Dermis microvascular lymphatic vessel endothelial cell (primary cell): Measurements from ENCODE around the gene SEZ6L. TPM values are rescaled to one million over a fixed set of nuclear protein-coding genes. Genes with fewer than 3 reads are reported as not detected.

Experiments used
- DNase-seq, 2 donors: peaks; one replicate each; pipeline versions ENCODE4 v3.0.0 to v3.0.0-alpha.2; 2010; ENCODE audit warnings: low read depth in 2 of 2
- total RNA-seq: library from RNA; depleted of rRNA; stranded (reverse); fragments of >200 nt; gene quantifications from 2 replicates; pipeline ENCODE4 v1.2.1, GENCODE V29; 2014

Gene SEZ6L
- total RNA-seq, 1 donor from 2014 or later: not detected

DNA sequence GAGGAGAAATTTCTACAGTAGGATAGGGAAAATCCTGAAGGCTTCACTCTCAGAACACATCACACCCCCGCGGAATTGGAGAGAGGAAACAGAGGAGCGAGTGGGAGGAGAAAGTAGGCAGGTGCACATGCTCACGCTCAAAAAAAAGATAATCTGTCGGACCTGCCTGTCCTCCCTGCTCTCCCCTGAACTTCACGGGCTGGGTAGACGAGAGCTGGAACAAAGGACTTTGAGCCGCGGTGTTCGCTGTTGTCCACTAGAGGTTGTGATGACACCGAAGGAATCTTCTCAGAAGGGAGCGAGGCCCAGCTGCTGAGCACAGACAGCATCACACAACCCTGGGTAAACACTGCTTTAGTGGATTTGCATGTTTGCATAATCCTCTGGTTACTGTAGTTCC lies 5.0 kb downstream of the SEZ6L start:
- no peak for DNase-seq

- no peak for DNase-seq
These were observed 13.5 kb downstream of the SEZ6L start for GRCh38 chr22:26182723-26183122.

DNA sequence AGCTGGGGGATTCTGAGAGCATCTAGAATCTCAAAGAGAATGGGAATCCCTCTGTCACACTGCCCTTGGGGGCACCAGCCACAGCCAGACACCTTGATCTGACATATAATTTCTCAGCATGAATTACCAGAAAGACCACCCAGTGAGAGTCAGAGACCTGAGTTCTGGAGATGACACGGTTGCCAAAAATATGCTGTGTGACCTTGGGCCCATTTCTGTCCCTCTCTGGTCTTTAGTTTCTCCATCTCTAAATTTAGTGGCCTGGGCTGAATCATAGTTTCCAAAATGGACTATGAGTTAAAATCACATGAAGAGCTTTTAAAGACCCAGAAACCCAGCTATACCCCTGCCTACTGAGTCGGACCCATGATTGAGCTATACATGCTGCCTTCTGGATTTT lies 15.9 kb downstream of the SEZ6L start:
- DNase-seq: no peak

DNA sequence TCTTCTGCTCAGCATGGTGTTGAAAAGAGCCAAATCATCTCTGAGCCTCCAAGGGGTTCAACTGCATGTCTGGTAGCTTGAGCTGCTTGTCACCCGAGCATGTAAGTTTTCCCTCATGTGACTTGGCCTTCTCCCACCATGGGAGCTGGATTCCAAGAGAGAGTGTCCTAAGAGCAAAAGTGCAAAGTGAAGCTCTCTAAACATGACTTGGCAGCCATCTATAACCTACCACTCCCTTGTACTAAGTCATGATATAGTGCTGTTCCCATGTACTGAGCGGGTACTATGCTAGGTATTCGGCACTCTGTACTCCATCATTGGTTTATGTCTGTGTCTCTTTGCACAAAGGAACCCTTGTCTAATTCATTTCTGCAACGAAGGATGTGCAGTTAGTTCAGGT lies 19.1 kb downstream of the SEZ6L start:
- no peak for DNase-seq

GRCh38 chr22:26194313-26194712 lies 25.1 kb downstream of the SEZ6L start:
- no peak for DNase-seq

DNA sequence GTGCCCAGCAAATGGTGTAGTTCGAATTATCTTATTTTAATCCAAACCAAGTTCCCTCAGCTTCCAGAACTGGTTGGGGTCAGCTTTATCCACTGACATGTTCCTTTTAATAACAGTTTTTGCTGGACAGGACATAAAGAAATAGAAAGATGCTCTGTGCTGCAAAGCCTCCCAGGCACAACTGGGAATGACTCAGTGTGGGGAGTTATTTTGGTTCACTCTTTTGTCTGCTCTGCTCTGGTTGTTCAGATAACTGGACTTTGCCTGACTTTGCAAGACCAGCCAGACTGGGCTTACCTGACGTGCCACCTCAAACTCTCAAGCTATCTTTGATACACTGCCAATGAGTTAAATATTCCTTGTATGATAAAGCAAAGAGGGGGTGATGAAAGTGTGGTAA lies 25.6 kb downstream of the SEZ6L start:
- no peak for DNase-seq

DNA sequence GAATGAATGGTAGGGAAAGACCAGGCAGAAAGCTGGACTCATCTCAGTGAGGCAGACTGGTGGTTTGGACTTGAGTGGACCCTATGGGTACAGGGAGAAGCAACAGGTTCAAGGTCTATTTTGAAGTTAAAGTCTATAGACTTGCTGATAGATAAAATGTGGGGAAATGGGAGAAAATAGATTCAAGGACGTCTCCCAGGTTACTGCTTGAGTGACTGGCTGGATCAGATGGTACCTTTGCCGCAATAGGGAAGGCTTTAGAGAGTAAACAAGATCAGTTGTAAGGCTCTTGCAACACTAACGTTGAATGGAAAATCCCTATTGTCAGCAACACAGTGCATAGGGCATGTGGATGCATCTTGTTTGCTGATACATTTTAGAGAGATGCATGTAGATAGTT lies 27.4 kb downstream of the SEZ6L start:
- no peak for DNase-seq

DNA sequence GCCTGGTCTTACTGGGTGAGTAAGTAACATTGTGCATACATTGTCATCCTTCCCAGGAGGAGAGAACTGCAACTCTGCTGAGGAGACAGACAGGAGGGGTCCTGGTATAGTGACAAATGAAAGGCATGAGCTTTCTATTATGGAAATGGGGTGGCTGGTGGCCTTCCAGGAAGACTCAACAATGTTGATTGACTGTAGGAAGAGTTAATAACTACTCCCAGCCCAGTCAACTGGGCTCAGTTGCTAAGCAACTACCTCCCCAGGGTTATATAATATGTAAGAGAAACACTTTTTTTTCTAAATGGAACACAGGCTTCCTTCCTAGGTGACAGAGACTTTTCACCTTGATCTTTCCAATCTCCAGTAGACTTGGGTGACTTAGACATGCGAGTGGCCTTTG lies 28.2 kb downstream of the SEZ6L start:
- no peak for DNase-seq

GRCh38 chr22:26199665-26200064 lies 30.4 kb downstream of the SEZ6L start:
- no peak for DNase-seq

- DNase-seq: no peak
These were observed 33.1 kb downstream of the SEZ6L start for GRCh38 chr22:26202280-26202924.

GRCh38 chr22:26205494-26205893 lies 36.2 kb downstream of the SEZ6L start:
- DNase-seq: no peak

DNA sequence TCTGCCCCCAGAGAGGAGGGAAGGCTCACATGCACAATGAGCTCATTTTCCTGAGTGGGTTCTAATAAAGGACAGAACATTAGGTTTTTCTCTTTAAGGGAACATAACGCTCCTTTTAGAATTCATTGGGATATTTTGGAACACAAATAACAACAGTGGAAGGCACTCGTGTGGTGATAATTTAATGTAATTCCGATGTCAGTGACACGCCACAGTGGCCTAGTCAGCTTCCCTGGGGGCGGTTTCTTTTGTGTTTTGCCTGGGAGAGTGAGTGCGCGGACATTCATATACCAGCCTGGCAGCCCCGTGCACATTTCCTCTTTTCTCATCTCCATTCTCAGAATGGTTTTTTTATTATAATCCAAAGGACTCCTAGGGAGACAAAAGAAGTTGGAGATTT lies 41.1 kb downstream of the SEZ6L start:
- DNase-seq: no peak

GRCh38 chr22:26213826-26214225 lies 44.6 kb downstream of the SEZ6L start:
- DNase-seq: no peak

DNA sequence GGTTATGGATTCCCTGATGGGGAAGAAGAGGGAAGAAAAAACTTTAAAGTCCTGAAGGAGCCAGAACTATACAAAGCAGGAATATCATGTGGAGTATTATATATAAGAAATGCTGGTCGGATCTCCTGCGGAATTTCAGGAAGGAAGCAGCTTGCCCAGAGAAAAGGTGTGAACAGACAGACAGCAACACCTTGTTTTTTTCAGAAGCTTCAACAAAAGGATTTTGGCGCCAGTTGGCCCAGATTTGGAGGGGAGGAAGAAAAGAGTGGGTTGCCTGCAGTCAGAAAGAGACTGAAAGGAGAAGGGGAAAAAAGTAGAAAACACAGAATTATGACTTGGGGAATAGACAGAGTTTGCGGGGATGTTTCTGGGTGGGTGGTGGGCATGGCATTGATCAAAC lies 45.2 kb downstream of the SEZ6L start:
- DNase-seq: no peak

DNA sequence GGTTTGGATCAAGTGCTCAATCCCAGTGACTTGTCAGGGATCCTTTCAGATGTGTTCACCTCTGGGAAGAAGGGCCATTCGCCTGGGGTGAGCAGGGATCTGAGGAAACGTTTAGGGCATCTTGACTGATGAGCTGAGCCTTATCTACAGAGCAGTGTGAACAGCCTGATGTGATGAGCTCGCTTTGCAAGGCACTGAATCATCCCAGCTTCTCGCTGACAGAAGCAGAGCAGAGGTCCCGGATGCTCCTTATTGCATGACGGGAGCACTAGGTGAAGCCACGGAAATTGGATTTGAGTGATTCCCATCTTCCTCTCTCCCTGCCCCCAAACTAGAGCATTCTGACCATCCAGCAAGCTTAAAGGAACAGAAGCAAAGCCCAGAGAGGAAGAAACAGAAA lies 46.5 kb downstream of the SEZ6L start:
- no peak for DNase-seq

- no peak for DNase-seq
These were observed 55.9 kb downstream of the SEZ6L start for GRCh38 chr22:26225207-26225606.

- no peak for DNase-seq
These were observed 57.5 kb downstream of the SEZ6L start for GRCh38 chr22:26226538-26227297.

- DNase-seq: no peak
These were observed 60.6 kb downstream of the SEZ6L start for GRCh38 chr22:26229910-26230309.

GRCh38 chr22:26234296-26234695 lies 65.0 kb downstream of the SEZ6L start:
- DNase-seq: no peak

DNA sequence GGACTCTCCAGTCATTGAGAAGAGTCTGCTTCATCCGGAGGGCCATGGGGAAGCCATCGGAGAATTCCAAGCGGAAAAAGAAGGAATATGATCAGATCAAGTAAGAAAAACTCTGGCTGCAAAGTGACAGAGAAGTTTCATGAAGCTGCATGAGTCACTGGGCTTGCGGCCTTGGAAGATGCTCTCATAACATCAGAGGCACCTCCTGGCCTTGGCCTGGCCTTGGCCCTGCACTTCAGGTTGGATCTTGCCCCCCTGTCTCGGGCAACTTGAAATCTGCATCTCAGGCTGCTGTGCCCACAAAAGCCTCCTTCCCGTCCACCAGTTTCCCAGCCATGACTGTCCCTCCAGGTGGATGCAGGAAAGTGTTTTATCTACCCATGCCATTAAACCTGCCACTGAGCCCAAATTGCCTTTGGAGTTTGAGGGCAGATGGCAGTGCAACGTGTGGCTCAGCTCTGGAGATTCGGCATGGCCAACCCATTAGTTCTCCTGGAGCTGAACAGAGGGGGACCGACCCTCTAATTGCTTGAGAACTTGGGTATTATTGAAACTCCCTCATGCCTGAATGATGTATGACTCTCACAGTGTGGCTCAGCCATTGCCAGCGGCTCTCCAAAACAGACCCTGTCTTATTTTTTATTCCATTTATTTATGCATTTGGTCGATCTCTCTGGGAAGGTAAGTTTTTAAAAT lies 66.7 kb downstream of the SEZ6L start:
- DNase-seq: no peak

DNA sequence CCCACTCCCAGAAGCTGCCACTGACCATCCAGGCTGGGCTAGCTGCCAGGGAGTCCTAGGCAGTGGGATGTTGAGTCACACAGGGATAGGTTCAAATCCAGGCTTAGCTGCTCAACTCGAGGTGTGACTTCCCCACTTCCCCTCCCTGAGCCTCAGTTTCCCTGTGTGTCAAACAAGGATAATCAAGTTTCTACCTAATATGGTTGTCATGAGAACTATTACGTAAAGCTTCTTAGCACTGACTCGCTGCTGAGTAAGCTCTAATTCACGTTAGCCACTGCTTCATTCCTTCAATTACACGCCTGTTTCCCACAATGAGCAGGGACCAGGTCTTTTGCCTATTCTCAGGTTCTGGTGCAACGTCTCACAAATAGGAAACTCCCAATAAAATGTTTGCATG lies 67.7 kb downstream of the SEZ6L start:
- DNase-seq: no peak

- no peak for DNase-seq
These were observed 69.3 kb downstream of the SEZ6L start for GRCh38 chr22:26238596-26238995.

GRCh38 chr22:26239581-26239980 lies 70.3 kb downstream of the SEZ6L start:
- DNase-seq: no peak
